DND-41 (cell line): ENCODE data around the gene PER2.

ENCODE experiments used
- ATAC-seq: fragments of 200-7000 bp; cut with Tn5 transposase; 3 replicates; pipeline ENCODE4 v1.9.1; 2021; ENCODE audit warnings: low read depth; ENCODE audit not compliant: insufficient read depth
- DNase-seq: peaks from one replicate; pipeline ENCODE4 v3.0.0-alpha.2; 2020
- H2AFZ ChIP-seq: 2 replicates; pipeline ENCODE4 v1.6.0; 2012; ENCODE audit warnings: low read depth, low read length
- H3K27ac ChIP-seq: 2 replicates; pipeline ENCODE4 v1.5.1; 2012; ENCODE audit warnings: low read length, inconsistent platforms
- H3K27me3 ChIP-seq: fragments of 200-600 bp; sonication (generic); 2 replicates; pipeline ENCODE4 v1.6.0; 2012; ENCODE audit warnings: low read length, mild to moderate bottlenecking, inconsistent platforms; ENCODE audit not compliant: insufficient read depth, poor library complexity
- H3K36me3 ChIP-seq: 2 replicates; pipeline ENCODE4 v1.5.1; 2012; ENCODE audit warnings: low read length, inconsistent platforms; ENCODE audit not compliant: insufficient read depth
- H3K4me1 ChIP-seq: 2 replicates; pipeline ENCODE4 v1.5.1; 2012; ENCODE audit warnings: mild to moderate bottlenecking, low read length; ENCODE audit not compliant: insufficient read depth
- H3K4me2 ChIP-seq: 2 replicates; pipeline ENCODE4 v1.6.0; 2012; ENCODE audit warnings: mild to moderate bottlenecking, moderate library complexity, low read length, inconsistent platforms; ENCODE audit not compliant: insufficient read depth
- H3K4me3 ChIP-seq, 2 experiments: fragments of 200-600 bp in 1 of 2; shearing (Covaris generic) in 1 of 2; 2 replicates each; pipeline ENCODE4 v1.5.1; 2012 to 2016; ENCODE audit warnings: inconsistent platforms in 2 of 2, low read length in 2 of 2, mild to moderate bottlenecking in 2 of 2, low read depth in 1 of 2, moderate library complexity in 1 of 2
- H3K79me2 ChIP-seq: 2 replicates; pipeline ENCODE4 v1.6.0; 2012; ENCODE audit warnings: low read length, inconsistent platforms; ENCODE audit not compliant: insufficient read depth
- H3K9ac ChIP-seq: 2 replicates; pipeline ENCODE4 v1.6.0; 2012; ENCODE audit warnings: low read depth, mild to moderate bottlenecking, inconsistent platforms, low read length, moderate library complexity
- H3K9me3 ChIP-seq: 2 replicates; pipeline ENCODE4 v1.5.1; 2012; ENCODE audit warnings: low read length, moderate library complexity, mild to moderate bottlenecking, inconsistent platforms; ENCODE audit not compliant: insufficient read depth, severe bottlenecking
- H4K20me1 ChIP-seq: 2 replicates; pipeline ENCODE4 v1.6.0; 2012; ENCODE audit warnings: low read length; ENCODE audit not compliant: insufficient read depth
- CTCF ChIP-seq: IDR thresholded peaks from 2 replicates; pipeline ENCODE4 v1.5.1; 2012; ENCODE audit warnings: borderline replicate concordance, low read length, moderate library complexity, mild to moderate bottlenecking; ENCODE audit not compliant: poor library complexity, severe bottlenecking; ENCODE audit errors: extremely low read depth
- EZH2 ChIP-seq: IDR thresholded peaks from 3 replicates; pipeline ENCODE4 v1.6.1; 2012; ENCODE audit warnings: borderline replicate concordance, low read depth, mild to moderate bottlenecking, moderate library complexity, low read length, inconsistent platforms; ENCODE audit not compliant: severe bottlenecking

PER2 gene

GRCh38 chr2:238231251-238231793 lies 57.1 kb downstream of the PER2 start:
- TF ChIP-seq CTCF (no peak), EZH2 (no peak)
- H4K20me1 ChIP-seq = 0 out of 2 replicates have a peak, but pooled peaks cover 6% of the 10 kb centered on the region
- peaks cover 3% of the 10 kb centered on the region for H3K27me3 ChIP-seq
- H3K4me1 ChIP-seq = peaks cover 5% of the 10 kb centered on the region
- DNase-seq (no peak), ATAC-seq (no peak)
- no peak overlapping the region for H3K4me2 ChIP-seq
- no peak overlapping the region for H3K27ac ChIP-seq
- no peaks in the 10 kb centered on the region for H3K79me2 ChIP-seq
- H3K9me3 ChIP-seq = no peaks in the 10 kb centered on the region
- H3K4me3 ChIP-seq = no peak overlapping the region
- H3K9ac ChIP-seq = no peak overlapping the region
- H2AFZ ChIP-seq = no peak overlapping the region
- no peaks in the 10 kb centered on the region for H3K36me3 ChIP-seq

- peaks cover 5% of the 10 kb centered on the region for H3K4me1 ChIP-seq
- H3K9ac ChIP-seq = no peak overlapping the region
- H3K79me2 ChIP-seq = no peaks in the 10 kb centered on the region
- TF ChIP-seq EZH2 (no peak), CTCF (no peak)
- peaks cover 3% of the 10 kb centered on the region for H3K27me3 ChIP-seq
- H4K20me1 ChIP-seq = 0 out of 2 replicates have a peak, but pooled peaks cover 6% of the 10 kb centered on the region
- H3K36me3 ChIP-seq = no peaks in the 10 kb centered on the region
- ATAC-seq (no peak), DNase-seq (no peak)
- H3K9me3 ChIP-seq = no peaks in the 10 kb centered on the region
- no peak overlapping the region for H3K27ac ChIP-seq
- H3K4me3 ChIP-seq = no peak overlapping the region
- H2AFZ ChIP-seq = no peak overlapping the region
- H3K4me2 ChIP-seq = no peak overlapping the region
These were observed 57.7 kb downstream of the PER2 start for GRCh38 chr2:238230699-238231098.

GRCh38 chr2:238228700-238229099 lies 59.7 kb downstream of the PER2 start:
- Histone ChIP-seq H3K9me3 (no peaks in the 10 kb centered on the region), H3K27ac (no peak overlapping the region), H3K36me3 (no peaks in the 10 kb centered on the region), H2AFZ (no peak overlapping the region), H4K20me1 (0 out of 2 replicates have a peak, but pooled peaks cover 6% of the 10 kb centered on the region), H3K4me3 (no peak overlapping the region), H3K79me2 (no peaks in the 10 kb centered on the region), H3K4me2 (no peak overlapping the region), H3K27me3 (peaks cover 3% of the 10 kb centered on the region), H3K9ac (no peak overlapping the region), H3K4me1 (no peaks in the 10 kb centered on the region)
- DNase-seq (no peak), ATAC-seq (no peak)
- TF ChIP-seq CTCF = no peak

- ATAC-seq = no peak
- Histone ChIP-seq H3K9ac (no peak overlapping the region), H3K27me3 (peaks cover 3% of the 10 kb centered on the region), H3K4me3 (no peak overlapping the region), H2AFZ (no peak overlapping the region), H3K4me1 (no peaks in the 10 kb centered on the region), H3K9me3 (no peaks in the 10 kb centered on the region), H3K79me2 (no peaks in the 10 kb centered on the region), H3K4me2 (no peak overlapping the region), H4K20me1 (0 out of 2 replicates have a peak, but pooled peaks cover 6% of the 10 kb centered on the region), H3K27ac (no peak overlapping the region), H3K36me3 (no peaks in the 10 kb centered on the region)
- no peak for TF ChIP-seq CTCF
- TF ChIP-seq EZH2 = no peak
- DNase-seq = no peak
These were observed 60.8 kb downstream of the PER2 start for GRCh38 chr2:238227587-238228032.
